Measurements from ENCODE around the gene ZNF778. TPM values are rescaled to one million over a fixed set of nuclear protein-coding genes. Genes with fewer than 3 reads are reported as not detected.

The ZNF778 gene
- total and polyA plus RNA-seq, 2 of the 13 experiments (the other 11 are each of a cell fraction or from before 2014, with no cell fraction given): 3.8 to 7.2 TPM

DNA sequence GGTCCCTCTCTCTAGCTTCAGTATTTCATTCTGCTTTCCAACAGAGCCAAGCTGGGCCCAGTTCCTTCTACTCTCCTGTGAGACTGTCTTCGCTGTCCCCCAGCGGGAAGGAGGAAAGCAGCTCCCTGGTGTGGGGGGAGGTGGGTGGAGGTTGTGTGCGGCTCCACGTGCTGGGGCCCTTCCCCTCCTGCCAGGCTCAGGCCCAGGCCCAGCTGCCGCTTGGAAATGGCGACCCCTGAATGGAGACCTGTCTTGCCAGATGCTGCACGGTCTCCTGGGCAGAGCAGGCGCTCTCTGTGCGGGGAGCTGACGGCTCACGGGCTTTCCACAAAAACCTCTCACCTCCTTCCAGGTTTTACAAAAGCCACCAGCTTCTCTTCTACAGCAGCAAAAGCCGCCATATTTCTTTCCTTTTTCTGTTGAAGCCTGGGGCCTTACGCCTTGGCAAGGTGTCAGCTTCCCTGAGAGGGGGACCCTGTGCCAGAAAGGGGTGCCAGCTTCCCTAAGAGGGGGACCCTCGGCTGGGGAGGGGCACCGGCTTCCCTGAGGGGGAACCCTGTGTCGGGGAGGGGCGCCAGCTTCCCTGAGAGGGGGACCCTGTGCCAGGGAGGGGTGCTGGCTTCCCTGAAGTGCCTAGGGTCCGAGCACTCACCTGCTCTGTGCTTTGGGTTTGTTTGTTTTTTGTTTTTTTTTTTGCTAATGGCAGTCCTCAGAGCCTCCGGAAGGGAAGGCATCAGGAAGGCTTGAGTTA is 47.5 kb downstream of the ZNF778 start:
- peaks cover 30% of the 10 kb centered on the region for H3K4me1 ChIP-seq (ENCODE audit: insufficient read depth, low read length)
- intact Hi-C loops (cut with micrococcal nuclease; ENCODE audit: unreplicated experiment) (no loop called here), in situ Hi-C loops (cut with HindIII; ENCODE audit: extremely low pct_ligation_motif_present, low pct_unique_long_range_greater_than_20kb) (loop anchor here (10.0 kb wide), 1 partner anchor 60 kb away; no protein-coding TSS in a partner anchor)
- WGBS (ENCODE audit: low lambda C conversion rate): 92% methylated on average over 19 of the region's 19 CpGs
- POLR2A ChIA-PET: interaction anchor here (0.7 kb wide), 1 partner anchor 336 kb away, joined by 3 read pairs; no protein-coding TSS in a partner anchor
- H3K27me3 ChIP-seq (ENCODE audit: control insufficient read depth in 1 of 2, insufficient read depth in 2 of 2, low read length in 2 of 2): no peaks in the 10 kb centered on the region
- no peak overlapping the region for H3K9ac ChIP-seq (ENCODE audit: insufficient read depth, low read depth, low read length)
- H3K4me3 ChIP-seq (replicated peaks in 1 of 3; ENCODE audit: insufficient read depth in 1 of 3, low read depth in 2 of 3, low read length in 3 of 3): no peak overlapping the region
- no peak for ATAC-seq
- peaks cover 19 to 25% of the 10 kb centered on the region in 2 experiments; a peak in 4 of 5 replicates for H3K36me3 ChIP-seq (replicated peaks in 1 of 2; ENCODE audit: control insufficient read depth in 1 of 2, insufficient read depth in 2 of 2, low read length in 2 of 2)
- TF ChIP-seq NCOA5 (CRISPR knock-in tag; IDR thresholded peaks at IDR 0.05) (no peak), POLR2AphosphoS5 (IDR thresholded peaks at IDR 0.05; ENCODE audit: low read depth, low read length) (no peak), MTA1 (CRISPR knock-in tag; IDR thresholded peaks at IDR 0.05; ENCODE audit: borderline replicate concordance) (peak; percentile 43; the same call in 1 of the 2 replicates), ZNF776 (CRISPR knock-in tag; IDR thresholded peaks at IDR 0.05) (0 out of 2 replicates have a peak, but pooled peaks have one; percentile 13), POLR2A (IDR thresholded peaks at IDR 0.05; ENCODE audit: insufficient read depth in 1 of 2, low read depth in 2 of 2, low read length in 2 of 2) (peak in 1 of 2 experiments; percentile 41; a peak in 1 of 4 replicates), ATF7-NPFF (CRISPR knock-in tag; IDR thresholded peaks at IDR 0.05; ENCODE audit: low read depth) (no peak), FOXM1 (CRISPR knock-in tag; IDR thresholded peaks at IDR 0.05) (no peak), SMAD9 (CRISPR knock-in tag; IDR thresholded peaks at IDR 0.05) (no peak), ZNF780A (CRISPR knock-in tag; IDR thresholded peaks at IDR 0.05) (no peak), STAG1 (CRISPR knock-in tag; IDR thresholded peaks at IDR 0.05) (no peak), GATAD1 (CRISPR knock-in tag; IDR thresholded peaks at IDR 0.05) (no peak), THYN1 (CRISPR knock-in tag; IDR thresholded peaks at IDR 0.05; ENCODE audit: borderline replicate concordance, low read depth) (no peak), ZBTB33 (CRISPR knock-in tag; IDR thresholded peaks at IDR 0.05) (peak; percentile 50; the same call in 1 of the 2 replicates), RBM22 (optimal IDR thresholded peaks at IDR 0.05; ENCODE audit: low read length) (peak; percentile 28), AGO2 (optimal IDR thresholded peaks at IDR 0.05; ENCODE audit: low read depth, low read length) (peak; percentile 81), SIX4 (CRISPR knock-in tag; IDR thresholded peaks at IDR 0.05) (no peak), NFE2 (CRISPR knock-in tag; IDR thresholded peaks at IDR 0.05) (no peak), CCDC6 (CRISPR knock-in tag; IDR thresholded peaks at IDR 0.05) (no peak), SMAD1 (CRISPR knock-in tag; IDR thresholded peaks at IDR 0.05; ENCODE audit: borderline replicate concordance, low read depth) (no peak)
- H4K20me1 ChIP-seq (ENCODE audit: insufficient read depth, low read length): no peaks in the 10 kb centered on the region
- no peak for DNase-seq (ENCODE audit: low spot score)
- peaks cover 7% of the 10 kb centered on the region for H3K79me2 ChIP-seq (ENCODE audit: insufficient read depth, low read length)
- CTCF ChIA-PET (ENCODE audit: low intra/inter-chr PET ratio, low total read pairs): no interaction called here
- no peaks in the 10 kb centered on the region for H3K9me3 ChIP-seq (ENCODE audit: low read length)
- no peak for FAIRE-seq
- BruUV-seq (replicated peaks): no TSS peak
- no peak overlapping the region for H3K4me2 ChIP-seq (ENCODE audit: low read depth, low read length)
- no peak overlapping the region for H2AFZ ChIP-seq (ENCODE audit: low read length)
- H3K27ac ChIP-seq (ENCODE audit: extremely low read length, insufficient read depth, low read length): no peak overlapping the region

Data from HepG2 (cell line).